ENCODE measurements around the gene CD3E. TPM values are rescaled to one million over a fixed set of nuclear protein-coding genes. Genes with fewer than 3 reads are reported as not detected.

Gene CD3E
- total RNA-seq, 1 experiment from 2014 or later: not detected

- no CpG with 5 or more reads among the region's 3 CpGs for WGBS (ENCODE audit: extremely low coverage, insufficient read length, low lambda C conversion rate)
- H3K79me1 ChIP-seq (ENCODE audit: insufficient read depth, low read depth, low read length, poor library complexity, severe bottlenecking): no peaks in the 10 kb centered on the region
Measured at GRCh38 chr11:118310271-118310670, 5.7 kb downstream of the CD3E start.

More at GRCh38 chr11:118310271-118310670, 5.7 kb downstream of the CD3E start:
- H3K27ac Mint-ChIP-seq: no peak overlapping the region
- H4K91ac ChIP-seq (ENCODE audit: insufficient read length, low read depth, low read length): no peak overlapping the region
- no peaks in the 10 kb centered on the region for H3K36me3 Mint-ChIP-seq (ENCODE audit: insufficient read depth in 1 of 3, low read depth in 3 of 3)
- no peak overlapping the region for H2AK5ac ChIP-seq (ENCODE audit: insufficient read length, low read length)
- H2BK15ac ChIP-seq (ENCODE audit: low read depth, low read length): no peak overlapping the region
- H3K18ac ChIP-seq (ENCODE audit: insufficient read length, low read depth, low read length): no peak overlapping the region
- H3K9me3 Mint-ChIP-seq: no peaks in the 10 kb centered on the region
- no peak for DNase-seq
- H3K9ac ChIP-seq (ENCODE audit: extremely low read depth, insufficient read length, low read length): no peak overlapping the region
- no peaks in the 10 kb centered on the region for H3K79me2 ChIP-seq (ENCODE audit: insufficient read depth, low read length)
- no peak overlapping the region for H3K23ac ChIP-seq (ENCODE audit: insufficient read length, low read depth, low read length)
- no peak overlapping the region for H2BK5ac ChIP-seq (ENCODE audit: insufficient read length, low read length)
- H3K4ac ChIP-seq (ENCODE audit: low read depth, low read length): no peak overlapping the region
- H4K5ac ChIP-seq (ENCODE audit: insufficient read length, low read depth, low read length): no peak overlapping the region
- H3K27ac ChIP-seq (ENCODE audit: insufficient read length, low read depth, low read length): no peak overlapping the region
- H3K27me3 Mint-ChIP-seq (ENCODE audit: low read depth): peaks cover 29% of the 10 kb centered on the region
- no peak overlapping the region for H3K56ac ChIP-seq (ENCODE audit: insufficient read length, low read depth, low read length)
- H4K20me1 ChIP-seq (ENCODE audit: control insufficient read depth, insufficient read depth, insufficient read length): no peaks in the 10 kb centered on the region
- H3K4me1 Mint-ChIP-seq: peaks cover 15 to 17% of the 10 kb centered on the region in 2 experiments
- no peak overlapping the region for H2BK20ac ChIP-seq (ENCODE audit: low read depth, low read length, poor library complexity, severe bottlenecking)
- no peak overlapping the region for H3K4me3 Mint-ChIP-seq
- no peak overlapping the region for H2BK12ac ChIP-seq (ENCODE audit: insufficient read length, low read depth, low read length)
- H3K4me1 ChIP-seq (ENCODE audit: insufficient read depth, low read length): peaks cover 3% of the 10 kb centered on the region; the same call in 1 of the 2 replicates
- no peak overlapping the region for H2BK120ac ChIP-seq (ENCODE audit: low read depth, low read length, poor library complexity, severe bottlenecking)
- no peaks in the 10 kb centered on the region for H3K27me3 ChIP-seq (ENCODE audit: insufficient read depth, low read length)
- H3K23me2 ChIP-seq (ENCODE audit: insufficient read length, low read depth, low read length, poor library complexity, severe bottlenecking): peaks cover 1% of the 10 kb centered on the region
- H3T11ph ChIP-seq (ENCODE audit: low read length): no peak overlapping the region
- TF ChIP-seq CTCF (conservative IDR thresholded peaks at IDR 0.05): no peak
- H4K8ac ChIP-seq (replicated peaks; ENCODE audit: insufficient read length, low read depth, low read length): no peak overlapping the region
- no peak overlapping the region for H3K4me2 ChIP-seq (ENCODE audit: insufficient read depth, insufficient read length, low read length)
- no peak overlapping the region for H3K14ac ChIP-seq (ENCODE audit: insufficient read depth, low read length)
- no peaks in the 10 kb centered on the region for H3K9me3 ChIP-seq (ENCODE audit: control insufficient read depth, low read depth, low read length)
- H2AFZ ChIP-seq (ENCODE audit: low read length): no peak overlapping the region

Measured in H9 (cell line).